ENCODE data around the gene IL32.
"Not testable (repeated sequence)": the region's sequence is repeated elsewhere in the genome, so short reads cannot be mapped to it uniquely, and the experiment has no call there.

Gene IL32

DNA sequence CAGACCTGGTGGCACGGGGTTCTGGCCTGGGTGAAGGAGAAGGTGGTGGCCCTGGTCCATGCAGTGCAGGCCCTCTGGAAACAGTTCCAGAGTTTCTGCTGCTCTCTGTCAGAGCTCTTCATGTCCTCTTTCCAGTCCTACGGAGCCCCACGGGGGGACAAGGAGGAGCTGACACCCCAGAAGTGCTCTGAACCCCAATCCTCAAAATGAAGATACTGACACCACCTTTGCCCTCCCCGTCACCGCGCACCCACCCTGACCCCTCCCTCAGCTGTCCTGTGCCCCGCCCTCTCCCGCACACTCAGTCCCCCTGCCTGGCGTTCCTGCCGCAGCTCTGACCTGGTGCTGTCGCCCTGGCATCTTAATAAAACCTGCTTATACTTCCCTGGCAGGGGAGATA, 3.7 kb downstream of the IL32 start:
- not testable (repeated sequence) for H3K4me3 ChIP-seq (ENCODE audit: low read depth, low read length)

DNA sequence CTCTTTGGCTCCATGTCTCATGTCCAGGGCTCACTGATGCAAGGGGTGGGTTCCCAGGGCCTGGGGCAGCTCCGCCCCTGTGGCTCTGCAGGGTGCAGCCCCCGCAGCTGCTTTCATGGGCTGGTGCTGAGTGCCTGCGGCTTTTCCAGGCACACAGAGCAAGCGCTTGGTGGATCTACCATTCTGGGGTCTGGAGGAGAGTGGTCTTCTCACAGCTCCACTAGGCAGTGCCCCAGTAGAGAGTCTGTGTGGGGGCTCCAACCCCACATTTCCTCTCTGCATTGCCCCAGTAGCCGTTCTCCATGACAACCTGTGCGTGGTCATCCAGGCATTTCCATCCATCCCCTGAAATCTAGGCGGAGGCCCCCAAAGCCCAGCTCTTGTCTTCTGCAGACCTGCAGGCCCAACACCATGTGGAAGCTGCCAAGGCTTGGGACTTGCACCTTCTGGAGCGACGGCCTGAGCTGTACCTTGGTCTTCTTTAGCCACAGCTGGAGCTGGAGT, 5.2 kb downstream of the IL32 start:
- no peak overlapping the region for H3K4me3 ChIP-seq (ENCODE audit: low read depth, low read length)

DNA sequence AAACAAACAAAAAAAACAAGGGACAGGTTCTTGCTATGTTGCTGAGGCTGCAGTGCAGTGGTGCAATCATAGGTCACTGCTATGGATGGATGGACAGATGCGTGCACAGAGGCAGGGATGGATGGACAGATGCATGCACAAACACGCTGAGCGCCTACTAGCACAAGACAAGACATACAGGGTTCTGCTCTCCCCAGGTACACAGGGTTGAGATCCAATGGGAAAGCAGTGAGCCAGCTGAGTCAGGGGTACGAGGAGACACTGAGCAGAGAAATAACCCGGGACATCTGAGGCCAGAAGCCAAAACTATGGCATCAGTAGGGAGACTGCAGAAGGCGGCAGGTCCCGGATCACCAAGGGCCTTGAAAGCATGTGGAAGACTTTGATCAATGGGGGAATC, 6.2 kb downstream of the IL32 start:
- H3K4me3 ChIP-seq (ENCODE audit: low read depth, low read length) = no peak overlapping the region

DNA sequence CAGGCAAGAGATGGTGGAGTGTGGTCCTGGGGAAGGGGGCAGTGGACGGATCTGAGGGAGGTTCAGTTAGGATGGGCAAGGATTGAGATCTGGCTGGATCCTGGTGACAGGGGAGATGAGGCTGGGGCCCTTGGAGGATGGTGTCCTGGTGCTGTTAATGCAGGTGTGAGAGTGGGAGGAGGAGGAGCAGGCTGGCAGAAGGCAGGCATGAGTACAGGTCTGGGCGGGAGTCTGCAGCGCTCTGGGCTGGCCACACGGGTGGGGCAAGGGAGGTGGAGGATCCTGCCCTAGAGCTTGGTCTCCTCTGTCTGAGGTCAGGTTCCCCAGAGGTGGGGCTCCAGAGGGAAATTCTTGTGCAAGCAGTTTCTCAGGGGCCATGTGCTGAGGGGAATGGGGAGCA, 6.7 kb downstream of the IL32 start:
- not testable (repeated sequence) for H3K4me3 ChIP-seq (ENCODE audit: low read depth, low read length)

DNA sequence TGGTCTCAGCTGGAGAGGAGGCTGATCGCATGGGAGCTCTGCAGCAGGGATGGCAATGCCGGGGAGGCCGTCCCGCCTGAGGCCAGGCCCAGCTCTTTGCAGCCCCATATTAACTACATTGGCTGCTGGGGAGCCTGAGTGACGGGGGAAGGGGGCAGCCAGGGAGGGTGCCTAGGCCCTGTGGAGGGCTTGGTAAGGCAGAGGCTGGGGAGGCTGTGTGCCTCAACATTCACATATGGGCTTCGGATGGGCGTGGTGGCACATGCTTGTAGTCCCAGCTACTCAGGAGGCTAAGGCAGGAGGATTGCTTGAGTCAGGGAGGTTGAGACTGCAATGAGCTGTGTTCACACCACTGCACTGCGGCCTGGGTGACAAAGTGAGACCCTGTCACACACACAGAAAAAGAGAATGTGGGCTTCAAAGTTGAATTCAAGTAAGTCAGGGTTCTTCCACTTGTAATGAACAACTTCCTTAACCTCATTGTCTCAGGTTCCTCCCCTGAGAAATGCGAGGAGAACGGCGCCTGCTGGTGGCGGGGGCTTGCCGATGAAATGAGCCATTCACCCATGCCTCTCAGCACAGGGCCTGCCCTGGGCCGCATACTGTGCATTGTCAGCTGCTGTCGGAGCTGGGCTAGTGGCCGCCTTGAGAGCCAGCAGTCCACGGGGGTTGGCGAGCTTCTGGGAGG, 7.3 kb downstream of the IL32 start:
- H3K4me3 ChIP-seq (ENCODE audit: low read depth, low read length) = not testable (repeated sequence)

DNA sequence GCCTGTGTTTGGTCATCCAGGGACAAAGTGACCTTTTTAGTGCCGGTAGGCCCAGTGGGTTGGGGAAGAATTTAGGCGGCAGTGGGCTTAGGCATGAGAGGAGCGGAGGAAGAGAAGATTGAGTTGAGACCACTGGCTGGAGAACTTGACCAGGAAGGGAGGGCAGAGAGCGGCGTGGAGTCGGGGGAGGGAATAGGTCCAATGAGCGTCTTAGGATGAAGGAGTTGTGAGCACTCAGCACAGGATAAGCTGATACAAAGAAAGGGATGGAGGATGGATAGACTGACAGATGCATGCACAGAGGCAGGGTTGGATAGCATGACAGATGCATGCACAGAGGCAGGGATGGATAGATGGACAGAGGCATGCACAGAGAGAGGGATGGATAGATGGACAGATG, 8.0 kb downstream of the IL32 start:
- no peak overlapping the region for H3K4me3 ChIP-seq (ENCODE audit: low read depth, low read length)

DNA sequence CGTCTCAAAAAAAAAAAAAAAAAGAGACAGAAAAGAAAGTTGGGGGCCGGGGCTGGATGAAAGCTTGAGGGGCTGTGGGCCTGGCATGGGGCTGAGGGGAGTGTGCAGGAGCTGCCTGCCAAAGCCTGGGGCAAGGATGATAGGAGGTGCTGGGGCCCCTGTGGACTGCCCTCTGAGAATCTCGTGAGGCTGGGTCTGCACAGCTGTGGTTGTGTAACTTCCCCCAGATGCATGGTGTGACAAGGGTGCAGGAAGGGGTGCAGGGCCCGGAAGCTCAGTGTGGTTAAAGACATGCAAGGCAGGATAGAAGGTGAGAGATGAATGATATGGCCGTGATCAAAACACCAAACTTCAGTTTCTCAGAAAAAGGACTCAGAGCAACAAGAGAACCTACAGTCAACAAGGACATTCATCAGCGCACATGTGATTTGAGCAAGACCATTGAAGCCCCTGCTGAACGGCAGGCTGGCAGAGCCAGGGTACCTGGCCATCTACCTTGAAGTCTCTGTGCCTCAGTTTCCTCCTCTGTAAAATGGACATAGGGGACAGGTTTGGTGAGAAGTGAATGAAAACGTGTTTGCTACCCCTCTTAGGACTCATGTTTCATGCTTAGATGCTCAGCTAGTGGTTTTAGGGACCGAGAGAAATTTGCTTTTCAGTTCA, 9.6 kb downstream of the IL32 start:
- no peak overlapping the region for H3K4me3 ChIP-seq (ENCODE audit: low read depth, low read length)

DNA sequence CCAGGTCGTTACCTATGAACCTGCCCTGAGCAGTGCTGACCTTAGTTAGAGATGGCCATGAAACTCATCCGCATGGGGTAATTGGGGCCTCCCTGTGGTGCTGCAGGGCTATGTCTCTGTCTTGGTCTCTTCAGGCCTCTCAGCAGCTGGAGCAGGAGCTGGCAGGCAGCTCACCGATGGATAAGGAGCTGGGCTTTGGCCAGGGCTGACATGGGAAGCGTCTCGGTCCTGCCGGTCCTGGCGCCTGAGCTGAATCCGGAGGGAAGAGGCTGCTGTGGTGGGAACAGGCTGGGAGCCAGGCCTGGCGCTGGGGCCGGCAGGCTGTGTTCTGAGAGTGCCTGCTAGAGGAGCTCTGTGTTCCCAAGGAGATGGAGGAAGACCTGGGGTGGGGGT, 10.1 kb downstream of the IL32 start:
- H3K4me3 ChIP-seq (ENCODE audit: low read depth, low read length) = no peak overlapping the region

DNA sequence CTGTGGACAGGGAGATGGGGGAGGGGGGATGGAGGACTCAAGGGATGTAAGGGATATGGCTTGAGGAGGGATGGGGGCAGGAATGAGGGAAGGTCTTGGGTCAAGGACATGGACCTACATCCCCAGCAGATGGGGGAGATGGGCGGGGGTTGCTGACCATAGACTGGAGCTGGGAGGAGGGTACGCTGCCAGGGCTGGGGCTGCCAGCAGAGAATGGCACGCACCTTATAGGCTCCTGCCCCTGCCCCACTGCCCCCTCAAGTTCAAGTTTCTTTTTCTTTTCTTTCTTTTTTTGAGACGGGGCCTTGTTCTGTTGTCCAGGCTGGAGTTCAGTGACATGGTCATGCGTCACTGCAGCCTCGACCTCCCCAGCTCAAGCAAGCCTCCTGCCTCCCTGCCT, 10.5 kb downstream of the IL32 start:
- not testable (repeated sequence) for H3K4me3 ChIP-seq (ENCODE audit: low read depth, low read length)

DNA sequence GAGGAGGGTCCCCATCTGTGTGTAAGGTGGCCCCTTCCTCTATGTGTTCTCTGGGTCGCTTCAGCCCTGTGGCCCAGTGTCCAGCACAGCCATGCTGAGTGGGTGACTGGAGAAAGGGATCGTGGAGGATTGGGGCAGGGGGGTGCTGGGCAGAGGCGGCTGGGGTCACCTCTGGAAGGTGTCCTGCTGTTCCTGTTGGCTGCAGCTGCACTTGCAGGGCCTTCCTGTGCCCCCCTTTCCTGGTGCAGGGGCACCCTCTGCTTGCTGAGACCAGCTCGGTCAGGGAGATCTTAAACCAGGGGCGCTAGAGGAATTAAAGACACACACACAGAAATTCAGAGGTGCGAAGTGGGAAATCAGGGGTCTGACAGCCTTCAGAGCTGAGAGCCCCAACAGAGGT, 11.1 kb downstream of the IL32 start:
- H3K4me3 ChIP-seq (ENCODE audit: low read depth, low read length) = no peak overlapping the region

DNA sequence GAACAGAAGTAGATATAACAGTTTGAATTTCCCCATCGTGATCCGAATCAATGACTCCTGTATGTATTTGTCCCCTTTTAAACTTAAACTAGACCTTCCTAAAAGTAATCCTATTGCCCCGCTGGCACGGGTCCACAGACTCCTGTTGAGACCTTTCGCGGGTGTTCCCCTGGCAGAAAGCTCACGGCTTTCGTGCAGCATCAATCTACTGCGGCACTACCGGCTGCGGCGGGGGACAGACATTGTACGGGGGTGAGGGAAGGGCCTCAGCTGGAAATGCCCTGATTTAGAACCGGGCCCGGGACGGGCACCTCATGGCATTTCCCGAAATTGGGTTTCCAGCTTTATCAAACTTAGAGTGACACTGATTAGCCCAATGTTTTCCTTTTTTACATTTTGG, 14.6 kb downstream of the IL32 start:
- H3K4me3 ChIP-seq (ENCODE audit: low read depth, low read length) = no peak overlapping the region

DNA sequence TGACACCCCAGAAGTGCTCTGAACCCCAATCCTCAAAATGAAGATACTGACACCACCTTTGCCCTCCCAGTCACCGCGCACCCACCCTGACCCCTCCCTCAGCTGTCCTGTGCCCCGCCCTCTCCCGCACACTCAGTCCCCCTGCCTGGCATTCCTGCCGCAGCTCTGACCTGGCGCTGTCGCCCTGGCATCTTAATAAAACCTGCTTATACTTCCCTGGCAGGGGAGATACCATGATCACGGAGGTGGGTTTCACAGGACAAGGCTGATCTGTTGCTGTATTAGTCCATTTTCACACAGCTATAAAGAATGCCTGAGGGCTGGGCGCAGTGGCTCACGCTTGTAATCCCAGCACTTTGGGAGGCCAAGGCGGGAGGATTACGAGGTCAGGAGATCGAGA, 16.5 kb downstream of the IL32 start:
- H3K4me3 ChIP-seq (ENCODE audit: low read depth, low read length) = not testable (repeated sequence)

DNA sequence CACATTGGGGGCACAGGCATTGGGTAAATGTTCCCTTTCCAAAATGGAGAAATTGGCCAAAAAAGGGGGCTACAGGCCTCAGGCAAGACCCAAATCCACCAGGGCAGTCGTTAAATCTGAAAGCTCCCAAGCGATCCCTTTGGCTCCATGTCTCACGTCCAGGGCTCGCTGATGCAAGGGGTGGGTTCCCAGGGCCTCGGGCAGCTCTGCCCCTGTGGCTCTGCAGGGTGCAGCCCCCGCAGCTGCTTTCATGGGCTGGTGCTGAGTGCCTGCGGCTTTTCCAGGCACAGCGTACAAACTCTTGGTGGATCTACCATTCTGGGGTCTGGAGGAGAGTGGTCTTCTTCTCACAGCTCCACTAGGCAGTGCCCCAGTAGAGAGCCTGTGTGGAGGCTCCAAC, 18.0 kb downstream of the IL32 start:
- not testable (repeated sequence) for H3K4me3 ChIP-seq (ENCODE audit: low read depth, low read length)

DNA sequence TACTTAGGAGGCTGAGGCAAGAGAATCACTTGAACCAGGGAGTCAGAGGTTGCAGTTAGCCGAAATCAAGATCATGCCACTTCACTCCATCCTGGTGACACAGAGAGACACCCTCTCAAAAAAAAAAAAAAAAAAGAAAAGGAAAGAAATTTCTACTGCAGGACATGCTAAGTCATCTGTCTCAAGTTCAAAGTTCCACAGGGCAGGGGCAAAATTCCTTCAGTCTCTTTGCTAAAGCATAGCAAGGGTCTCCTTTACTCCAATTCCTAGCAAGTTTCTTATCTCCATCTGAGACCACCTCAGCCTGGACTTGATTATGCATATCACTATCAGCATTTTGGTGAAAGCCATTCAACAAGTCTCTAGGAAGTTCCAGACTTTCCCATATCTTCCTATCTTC, 19.1 kb downstream of the IL32 start:
- H3K4me3 ChIP-seq (ENCODE audit: low read depth, low read length) = no peak overlapping the region

DNA sequence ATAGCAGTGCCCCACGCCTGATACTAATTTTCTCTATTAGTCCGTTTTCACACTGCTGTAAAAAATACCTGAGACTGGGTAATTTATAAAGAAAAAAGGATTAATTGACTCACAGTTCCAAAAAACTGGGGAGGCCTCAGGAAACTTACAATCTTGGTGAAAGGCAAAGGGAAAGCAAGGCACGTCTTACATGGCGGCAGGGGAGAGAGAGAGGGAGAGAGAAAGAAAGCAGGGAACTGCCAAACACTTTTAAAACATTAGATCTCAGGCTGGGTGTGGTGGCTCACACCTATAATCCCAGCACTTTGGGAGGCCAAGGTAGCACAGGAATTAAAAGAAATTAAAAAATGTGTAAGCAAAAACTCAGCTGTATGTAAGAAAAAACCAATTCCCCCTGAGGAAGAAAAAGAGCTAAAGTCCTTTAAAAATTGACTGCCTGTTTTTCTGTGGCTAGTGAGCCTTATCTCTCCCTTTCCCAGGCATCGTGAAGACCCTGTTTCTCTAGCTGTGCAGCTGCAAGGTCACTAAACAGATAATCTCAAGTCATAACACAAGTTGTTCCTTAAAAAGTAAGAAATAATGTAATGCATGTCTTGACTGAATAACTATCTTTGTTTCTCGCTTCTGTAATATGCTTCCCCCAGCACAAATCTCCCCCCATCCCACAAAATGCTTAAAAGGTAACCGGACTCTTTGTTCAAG, 19.7 kb downstream of the IL32 start:
- H3K4me3 ChIP-seq (ENCODE audit: low read depth, low read length) = no peak overlapping the region

DNA sequence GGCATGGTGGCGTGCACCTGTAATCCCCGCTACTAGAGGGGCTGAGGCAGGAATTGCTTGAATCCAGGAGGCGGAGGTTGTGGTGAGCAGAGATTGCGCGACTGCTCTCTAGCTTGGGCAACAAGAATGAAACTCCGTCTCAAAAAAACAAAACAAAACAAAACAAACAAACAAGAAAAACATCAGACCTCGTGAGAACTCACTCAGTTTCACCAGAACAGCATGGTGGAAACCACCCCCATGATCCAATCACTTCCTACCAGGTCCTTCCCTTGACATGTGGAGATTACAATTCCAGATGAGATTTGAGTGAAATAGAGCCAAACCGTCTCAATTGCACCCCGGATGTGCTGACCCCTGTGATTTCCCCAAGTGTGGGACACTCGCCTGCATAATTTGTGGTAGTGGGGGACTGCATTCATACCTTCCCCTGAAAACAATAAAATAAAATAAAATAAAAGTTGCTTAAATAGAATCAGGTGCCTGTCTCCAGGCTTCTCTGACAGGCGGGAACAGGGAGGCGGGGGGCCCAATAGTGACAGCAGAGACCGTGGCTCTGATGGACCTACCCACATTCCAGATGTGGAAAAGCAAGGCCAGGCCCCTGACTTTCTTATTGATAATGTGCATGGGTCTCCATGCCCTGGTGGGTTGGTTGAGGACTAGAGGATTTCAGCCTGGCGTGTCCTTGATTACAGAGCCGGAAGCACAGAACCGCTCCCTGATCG, 20.6 kb downstream of the IL32 start:
- H3K4me3 ChIP-seq (ENCODE audit: low read depth, low read length) = no peak overlapping the region

DNA sequence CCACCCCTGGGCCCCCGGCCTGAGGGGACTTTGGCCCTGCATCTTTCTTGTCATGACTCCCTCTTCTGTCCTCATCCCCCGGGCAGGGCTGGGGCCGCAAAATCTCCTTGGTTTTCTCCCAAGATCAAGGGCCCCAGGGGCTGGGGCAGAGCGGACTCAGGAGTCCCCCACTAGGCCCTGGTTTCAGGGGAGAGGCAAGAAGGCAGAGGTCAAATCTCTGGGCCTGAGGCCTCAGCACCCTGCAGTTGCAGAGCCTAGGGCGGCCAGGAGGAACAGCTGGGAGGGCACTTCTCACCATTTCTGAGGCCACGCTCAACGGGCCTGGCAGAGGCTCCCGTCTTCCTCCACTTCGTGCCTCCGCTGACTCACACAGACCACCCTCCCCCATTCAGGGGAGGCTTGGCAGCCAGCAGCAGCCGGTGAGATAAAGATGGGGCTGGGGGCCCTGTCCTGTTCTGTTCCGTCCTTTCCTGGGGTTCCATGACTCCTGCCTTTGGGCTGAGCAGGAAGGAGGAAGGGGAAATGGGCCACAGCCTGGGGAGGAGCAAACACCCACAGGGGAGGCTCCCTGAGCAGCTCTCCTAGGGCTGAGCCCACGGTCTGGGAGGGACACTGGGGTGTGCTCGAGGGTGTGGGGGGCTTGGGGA, 21.3 kb downstream of the IL32 start:
- no peak overlapping the region for H3K4me3 ChIP-seq (ENCODE audit: low read depth, low read length)

DNA sequence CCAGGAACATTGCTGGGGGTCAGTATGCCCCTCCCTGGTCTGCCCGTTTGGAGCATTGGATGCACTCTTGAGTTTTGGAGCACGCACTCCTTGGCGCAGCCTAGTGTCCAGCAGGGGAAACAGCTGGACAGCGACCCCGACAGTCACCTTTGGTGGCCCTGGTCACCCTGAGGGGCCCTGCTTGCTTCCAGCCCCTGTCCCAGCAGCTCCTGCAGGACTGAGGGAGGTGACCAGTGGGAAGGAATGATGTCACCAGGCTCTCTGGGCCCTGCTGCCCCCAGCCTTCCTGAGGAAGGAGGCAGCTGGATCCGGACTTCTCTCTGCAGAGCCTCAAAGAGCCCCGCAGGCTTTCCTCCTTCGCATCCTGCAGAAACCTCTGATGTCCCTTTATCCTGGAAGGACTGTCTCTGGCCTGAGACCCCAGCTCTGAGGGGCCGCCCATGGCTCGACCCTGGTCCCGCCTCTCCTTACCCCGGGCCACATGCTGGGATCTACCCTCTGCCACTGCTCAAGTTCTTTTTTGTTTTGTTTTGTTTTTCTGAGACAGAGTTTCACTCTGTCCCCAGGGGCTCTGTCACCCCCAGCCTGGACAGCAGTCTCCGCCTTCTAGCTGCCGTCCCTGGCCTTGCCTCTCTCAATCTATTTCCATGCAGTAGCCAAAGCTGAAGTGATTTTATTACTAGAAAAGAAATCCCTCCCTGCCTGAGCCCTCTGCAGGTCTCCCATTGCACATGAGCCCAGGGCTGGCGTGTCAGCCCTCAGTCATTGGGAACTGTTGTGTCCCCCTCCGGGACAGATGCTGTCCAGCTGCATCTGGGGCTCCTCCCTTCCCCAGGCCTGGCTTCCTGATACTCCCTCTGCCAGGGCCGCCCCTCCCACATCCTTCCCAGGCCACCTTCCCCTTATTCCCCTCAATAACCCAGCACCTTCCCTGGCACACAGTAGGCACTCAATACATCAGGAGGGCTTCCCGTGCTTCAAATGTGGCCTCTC, 22.1 kb downstream of the IL32 start:
- H3K4me3 ChIP-seq (ENCODE audit: low read depth, low read length) = no peak overlapping the region

DNA sequence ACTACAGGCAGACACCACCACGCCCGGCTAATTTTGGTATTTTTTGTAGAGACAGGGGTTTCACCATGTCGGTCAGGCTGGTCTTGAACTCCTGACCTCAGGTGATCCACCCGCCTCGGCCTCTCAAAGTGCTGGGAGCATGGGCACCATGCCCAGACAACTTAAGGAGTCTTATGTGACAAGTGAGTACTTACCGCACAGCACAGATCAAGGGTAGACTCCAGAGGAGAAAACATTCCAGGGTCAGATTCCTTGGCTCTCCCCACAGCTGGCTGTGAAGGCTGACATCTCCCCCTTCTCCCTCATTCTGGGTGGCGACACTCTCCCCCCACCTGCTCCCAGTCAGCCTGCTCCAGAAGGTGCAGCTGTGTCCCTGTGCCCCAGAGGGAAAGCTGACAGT, 23.0 kb downstream of the IL32 start:
- no peak overlapping the region for H3K4me3 ChIP-seq (ENCODE audit: low read depth, low read length)

Measured in iPS-11a (cell line).